CD4-positive, alpha-beta T cell treated with Interleukin-17A for 1 hour (primary cell): ENCODE data around the gene C1orf226.

ENCODE experiments used
- DNase-seq: peaks from one replicate; pipeline ENCODE4 v3.0.0-alpha.2; 2020

C1orf226 gene

DNA sequence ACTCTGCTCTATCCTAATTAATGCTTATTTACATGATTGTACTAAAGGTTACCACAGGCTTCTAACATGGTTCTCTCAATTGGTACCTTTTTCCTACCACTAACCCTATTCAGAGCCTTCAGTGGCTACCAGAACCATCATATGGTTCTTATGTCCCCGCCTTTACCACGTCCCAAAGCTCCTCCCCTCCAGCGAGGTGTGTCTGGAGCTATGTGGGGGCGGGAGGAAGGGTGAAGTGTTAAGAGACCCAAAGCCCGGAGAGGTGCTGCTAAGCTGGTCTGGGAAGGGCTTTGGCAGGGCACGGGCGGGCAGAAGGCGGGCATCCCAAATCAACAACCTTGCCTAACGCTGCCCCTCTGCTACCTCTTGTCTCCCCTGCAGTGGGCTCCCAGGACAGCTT is 14.9 kb upstream of the C1orf226 start:
- no peak for DNase-seq

GRCh38 chr1:162367073-162367472 is 14.5 kb upstream of the C1orf226 start:
- no peak for DNase-seq

GRCh38 chr1:162367772-162368171 is 13.8 kb upstream of the C1orf226 start:
- no peak for DNase-seq

DNA sequence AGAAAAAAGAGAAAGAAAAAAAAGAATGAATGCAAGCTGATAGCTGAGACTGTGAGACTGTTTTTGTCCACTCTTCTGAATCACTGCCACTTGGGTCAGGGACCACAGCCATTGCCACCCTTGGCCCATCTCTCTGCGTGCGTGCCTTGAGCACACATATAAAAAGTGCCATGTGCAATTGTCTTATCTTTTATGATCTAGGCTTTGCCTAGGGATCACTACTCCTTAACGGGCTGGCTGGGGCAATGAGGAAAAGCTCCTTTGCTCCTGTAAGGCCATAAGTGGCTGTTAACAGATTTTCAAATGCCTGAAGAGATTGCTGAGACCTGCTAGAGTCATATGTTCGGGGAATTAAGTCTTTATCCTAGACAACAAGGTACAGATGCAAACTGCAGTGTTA is 13.1 kb upstream of the C1orf226 start:
- no peak for DNase-seq

DNA sequence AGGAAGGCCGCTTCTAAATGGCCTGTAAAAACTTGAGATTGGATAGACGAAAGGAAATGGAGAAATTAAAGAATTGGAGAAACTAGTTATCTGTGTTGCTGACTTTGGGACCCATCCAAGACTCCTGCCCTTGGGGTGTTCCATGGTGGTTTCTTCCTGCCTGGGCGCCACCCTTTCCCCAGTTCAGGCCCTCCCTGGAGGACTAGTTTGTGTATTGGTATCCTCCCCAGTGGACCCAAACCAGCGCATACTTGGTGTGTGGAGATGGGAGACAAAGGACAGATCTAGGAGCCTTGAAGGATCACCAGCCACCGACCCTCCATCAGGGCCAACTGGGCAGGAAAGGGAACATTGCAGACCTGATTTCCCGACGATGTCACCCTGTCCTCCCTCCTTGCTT is 12.0 kb upstream of the C1orf226 start:
- DNase-seq, result no peak

GRCh38 chr1:162370161-162370560 is 11.4 kb upstream of the C1orf226 start:
- no peak for DNase-seq

DNA sequence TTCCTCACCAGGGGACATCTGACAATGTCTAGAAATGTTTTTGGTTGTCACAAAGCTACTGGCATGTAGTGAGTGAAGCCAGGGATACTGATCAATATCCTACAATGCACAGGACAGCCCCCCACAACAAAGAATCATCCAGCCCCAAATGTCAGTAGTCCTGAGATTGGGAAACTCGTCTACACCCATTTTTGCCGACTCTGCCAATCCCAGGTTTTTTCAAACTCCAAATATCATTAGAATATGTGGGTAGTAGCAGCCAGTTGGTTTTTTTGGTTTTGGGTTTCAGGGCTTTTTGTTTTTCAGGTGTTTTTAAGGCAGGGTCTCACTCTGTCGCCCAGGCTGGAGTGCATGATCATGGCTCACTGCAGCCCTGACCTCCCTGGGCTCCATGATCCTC is 10.8 kb upstream of the C1orf226 start:
- no peak for DNase-seq

DNA sequence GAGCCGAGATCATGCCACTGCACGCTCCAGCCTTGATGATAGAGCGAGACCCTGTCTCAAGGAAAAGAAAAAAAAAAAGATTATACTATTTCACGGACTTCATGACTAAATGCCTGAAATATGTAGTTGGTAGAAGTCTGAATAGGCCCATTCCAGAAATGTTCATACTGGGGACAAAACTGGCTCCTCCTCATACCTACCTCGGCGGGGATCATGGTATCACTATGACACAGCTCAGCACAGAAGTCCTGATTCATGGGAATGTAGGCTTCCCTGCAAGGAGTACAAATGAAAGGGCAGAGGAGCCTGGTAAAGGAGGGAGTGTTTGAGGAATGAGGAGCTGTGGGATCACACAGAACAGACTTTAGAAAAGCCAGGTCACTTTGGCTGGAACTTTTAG is 9.9 kb upstream of the C1orf226 start:
- DNase-seq, result no peak

GRCh38 chr1:162372159-162373071 is 9.1 kb upstream of the C1orf226 start:
- no peak for DNase-seq

DNA sequence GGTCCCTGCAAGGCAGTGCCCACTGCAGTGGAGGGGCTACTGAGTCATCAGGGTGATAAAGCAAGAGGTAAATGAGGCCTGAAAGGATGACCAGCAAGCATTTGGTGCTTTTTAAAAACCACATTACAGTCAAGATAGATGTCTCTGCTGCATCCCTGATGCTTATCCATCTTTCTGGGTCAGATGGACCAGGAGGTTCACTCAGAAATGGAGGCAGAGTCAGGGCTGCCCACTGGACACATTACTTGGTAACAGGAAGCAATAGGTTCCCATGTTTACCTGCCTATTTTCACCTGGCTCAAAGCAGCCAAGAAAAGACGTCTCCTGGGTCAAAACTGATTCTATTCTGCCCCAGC is 8.5 kb upstream of the C1orf226 start:
- DNase-seq, result no peak

GRCh38 chr1:162373541-162374260 is 7.8 kb upstream of the C1orf226 start:
- DNase-seq, result no peak

DNA sequence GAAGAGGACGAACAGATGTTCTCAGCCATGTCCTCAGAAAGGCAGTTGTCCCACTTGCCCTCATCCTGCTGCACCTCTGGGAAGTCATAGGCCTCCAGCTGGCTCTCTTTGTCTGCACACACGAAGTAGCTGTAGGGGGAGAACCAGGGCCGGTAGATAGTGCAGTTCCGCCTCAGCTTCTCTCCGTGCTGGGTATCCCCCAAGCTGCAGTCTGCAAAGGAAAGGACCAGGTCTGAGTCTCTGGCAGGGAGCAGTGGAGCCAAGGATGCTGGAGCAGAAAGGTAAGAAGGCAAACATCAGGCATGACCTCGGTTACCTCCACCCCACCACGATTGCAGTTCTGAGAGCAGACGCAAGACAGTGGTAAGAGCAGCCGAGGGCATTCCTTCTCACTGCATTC is 7.1 kb upstream of the C1orf226 start:
- no peak for DNase-seq

GRCh38 chr1:162375463-162375862 is 6.1 kb upstream of the C1orf226 start:
- no peak for DNase-seq

GRCh38 chr1:162376691-162377090 is 4.8 kb upstream of the C1orf226 start, which contains the start of gene SPATA46:
Gene SPATA46, minus strand, starts transcription at chr1:162376854. Its CDS starts 64 bp downstream, at chr1:162376790.
- DNase-seq, result no peak

DNA sequence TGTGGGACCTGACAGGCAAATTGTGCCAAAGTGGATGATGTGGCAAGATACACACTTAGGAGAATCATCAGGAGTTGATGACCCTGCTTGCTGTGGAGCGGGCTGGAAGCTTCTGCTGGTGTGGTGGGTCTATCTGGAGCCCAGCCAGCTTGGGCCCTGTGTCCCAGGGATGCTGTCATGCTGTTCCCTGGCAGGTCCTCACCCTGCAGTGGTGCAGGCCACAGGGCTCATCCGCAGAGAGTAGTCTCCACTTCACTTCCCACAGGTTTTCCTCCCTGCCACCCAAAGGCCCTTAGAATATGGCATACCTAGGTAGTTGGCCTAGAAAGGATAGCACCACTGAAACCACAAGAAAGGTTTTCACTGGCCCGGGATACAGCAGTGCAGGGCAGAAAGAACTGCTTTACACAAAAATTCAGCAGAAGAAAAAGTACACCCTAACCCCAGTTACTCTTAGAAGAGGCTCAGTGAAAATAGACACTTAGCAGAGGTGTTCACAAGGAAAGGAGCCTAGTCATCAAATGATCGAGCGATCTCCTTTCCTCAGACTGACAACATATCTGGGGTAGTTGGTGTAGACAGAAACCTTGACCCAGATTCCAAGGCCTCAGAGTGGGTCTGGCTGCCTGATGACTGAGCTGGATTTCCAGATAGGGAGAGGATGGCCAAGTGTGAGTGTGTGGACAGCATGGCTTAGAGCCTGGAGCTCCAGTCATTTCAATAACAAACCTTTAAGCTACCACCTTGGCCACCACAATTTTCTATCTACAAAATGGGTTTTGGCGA is 1.3 kb upstream of the C1orf226 start:
- DNase-seq, result no peak

DNA sequence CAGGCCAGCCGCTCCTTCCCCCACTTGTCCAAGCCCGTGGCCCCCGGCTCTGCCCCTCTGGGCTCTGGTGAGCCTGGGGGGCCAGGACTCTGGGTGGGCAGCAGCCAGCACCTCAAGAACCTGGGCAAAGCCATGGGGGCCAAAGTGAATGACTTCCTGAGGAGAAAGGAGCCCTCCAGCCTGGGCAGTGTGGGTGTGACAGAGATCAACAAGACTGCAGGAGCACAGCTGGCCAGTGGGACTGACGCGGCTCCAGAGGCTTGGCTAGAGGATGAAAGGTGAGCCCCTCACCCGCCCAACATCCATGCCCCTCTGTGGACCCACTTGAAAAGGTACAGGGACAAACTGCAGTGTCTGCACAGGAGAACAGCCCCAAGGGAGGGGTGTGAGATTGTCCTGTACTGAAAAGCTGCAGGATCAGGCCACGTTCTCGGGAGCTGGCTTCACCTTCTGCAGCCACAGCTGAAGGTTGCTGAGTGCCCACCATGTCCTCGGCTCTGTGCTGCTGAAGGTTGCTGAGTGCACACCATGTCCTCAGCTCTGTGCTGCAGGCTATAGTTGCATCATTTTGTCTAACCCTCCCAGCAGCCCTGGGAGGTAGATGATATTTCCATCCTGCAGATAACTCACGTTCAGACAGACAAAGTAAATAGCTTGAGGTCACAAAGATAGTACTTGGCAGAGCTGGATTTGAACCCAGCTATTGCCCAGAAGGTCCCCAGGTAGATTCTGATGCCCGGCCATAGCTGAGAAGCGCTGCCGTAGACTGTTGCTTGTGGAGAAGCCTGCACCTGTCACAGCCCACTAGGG is 618 bp downstream of the C1orf226 start:
- DNase-seq, result no peak

DNA sequence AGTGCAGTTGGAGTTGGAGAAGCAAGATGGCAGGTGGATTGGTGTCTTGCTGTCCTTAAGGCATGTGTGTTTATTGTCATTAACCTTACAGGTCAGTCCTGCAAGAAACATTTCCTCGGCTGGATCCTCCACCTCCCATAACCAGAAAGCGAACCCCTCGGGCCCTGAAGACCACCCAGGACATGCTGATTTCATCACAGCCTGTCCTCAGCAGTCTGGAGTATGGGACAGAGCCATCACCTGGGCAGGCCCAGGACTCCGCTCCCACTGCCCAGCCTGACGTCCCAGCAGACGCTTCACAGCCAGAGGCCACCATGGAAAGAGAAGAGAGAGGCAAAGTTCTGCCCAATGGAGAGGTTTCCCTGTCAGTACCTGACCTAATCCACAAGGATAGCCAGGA is 1.6 kb downstream of the C1orf226 start:
- no peak for DNase-seq

- DNase-seq, result no peak
These were observed 2.0 kb downstream of the C1orf226 start for GRCh38 chr1:162383516-162383915.

DNA sequence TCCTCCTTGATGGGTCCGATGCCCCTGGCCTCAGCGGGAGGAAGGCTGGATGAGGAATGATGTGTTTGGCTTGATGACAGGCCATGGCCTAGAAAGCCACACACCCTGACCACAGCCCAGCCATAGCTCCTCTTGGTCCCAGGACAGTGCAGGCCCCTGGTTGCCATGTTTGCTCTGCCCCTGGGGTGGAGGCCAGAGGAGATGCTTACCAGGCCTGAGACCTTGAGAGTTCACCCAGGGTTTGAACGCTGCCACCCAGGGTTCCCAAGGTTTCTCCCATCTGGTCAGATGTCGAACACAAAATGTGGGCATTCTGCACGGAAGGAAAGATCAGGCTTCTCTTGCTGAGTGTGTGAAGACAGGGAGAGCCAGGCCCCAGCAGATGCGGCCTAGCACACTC is 2.6 kb downstream of the C1orf226 start:
- DNase-seq, result no peak

DNA sequence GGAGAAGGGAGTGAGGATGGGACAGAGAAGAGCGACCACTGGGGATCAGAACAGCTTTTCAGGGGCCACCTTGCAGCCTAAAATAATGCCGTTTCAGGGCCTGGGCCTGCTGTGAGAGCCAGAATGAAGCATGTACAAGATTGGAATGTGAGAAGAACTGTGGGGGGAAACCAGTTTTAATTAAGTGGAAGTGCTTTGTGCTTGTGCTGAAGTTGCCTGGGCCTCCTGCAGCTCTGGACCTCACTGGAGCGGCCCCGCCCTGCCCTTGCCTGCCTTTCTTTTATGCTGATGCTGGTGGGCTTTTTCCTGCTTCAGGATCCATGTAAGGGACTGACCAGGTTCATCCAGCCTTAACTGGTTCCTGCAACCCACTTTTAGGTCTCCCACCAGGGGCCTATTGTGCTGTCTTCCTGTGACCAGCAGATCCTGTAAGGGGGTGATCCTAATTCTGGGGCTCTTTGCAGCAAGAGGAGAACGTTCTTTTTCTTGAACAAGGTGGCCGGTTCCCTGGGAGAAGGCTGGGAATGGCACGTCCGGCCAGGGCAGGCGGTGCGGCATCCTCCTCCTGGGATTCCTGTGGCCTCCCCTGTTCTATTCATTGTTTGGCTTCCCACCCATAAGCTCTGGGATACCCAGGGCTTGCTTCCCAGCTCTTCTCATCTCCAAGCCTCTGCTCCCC is 3.2 kb downstream of the C1orf226 start:
- no peak for DNase-seq

DNA sequence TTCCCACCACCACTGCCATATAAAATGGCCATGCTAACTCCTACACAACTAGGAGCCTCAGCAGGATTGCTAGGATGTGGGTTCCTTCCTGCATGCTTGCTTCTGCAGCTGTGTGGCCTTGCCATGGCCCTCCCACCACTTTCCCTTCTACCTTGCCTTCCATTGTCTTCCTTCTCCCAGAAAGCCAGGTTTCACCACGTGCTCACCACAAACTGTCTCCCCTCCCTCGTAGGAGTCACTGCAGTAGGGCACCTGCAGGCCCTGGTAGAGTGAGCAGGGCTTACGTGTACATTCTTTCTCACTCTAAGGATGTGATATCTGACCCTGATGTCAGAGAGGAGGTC is 3.7 kb downstream of the C1orf226 start:
- DNase-seq, result no peak

DNA sequence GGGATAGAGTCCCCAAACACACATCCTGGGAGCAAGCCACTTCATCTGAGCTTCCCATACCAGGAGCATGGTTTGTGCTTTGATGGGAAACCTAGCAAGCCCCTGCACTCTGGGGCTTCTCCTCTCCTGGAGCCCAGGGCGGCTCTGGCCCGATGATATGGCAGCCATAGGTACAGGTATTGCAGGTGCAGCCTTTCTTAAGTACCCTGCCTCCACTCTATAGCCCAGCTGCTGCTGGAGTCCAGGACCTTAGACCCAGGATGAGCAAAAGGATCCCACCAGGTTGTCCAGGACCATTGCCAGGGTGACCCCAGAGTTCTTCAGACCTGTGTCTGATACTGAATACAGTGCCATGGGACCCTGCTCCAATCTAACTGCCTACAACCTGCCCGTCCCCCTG is 4.2 kb downstream of the C1orf226 start:
- DNase-seq, result no peak
